HG03558 (cell line): Measurements from ENCODE around the gene SLC6A6.

Experiments used
- ATAC-seq: cut with Tn5 transposase; IDR thresholded peaks from one replicate; pipeline ENCODE4 v1.9.1; 2021; ENCODE audit warnings: moderate number of reproducible peaks; ENCODE audit not compliant: unreplicated experiment; ENCODE audit errors: extremely low read depth

The SLC6A6 gene

GRCh38 chr3:14525685-14526631, 123.6 kb downstream of the SLC6A6 start:
- ATAC-seq: no peak

- no peak for ATAC-seq
Observed at GRCh38 chr3:14528081-14528480, 125.7 kb downstream of the SLC6A6 start.

GRCh38 chr3:14531856-14532395, 129.5 kb downstream of the SLC6A6 start:
- ATAC-seq: no peak

GRCh38 chr3:14532691-14533456, 130.5 kb downstream of the SLC6A6 start:
- ATAC-seq: no peak

- no peak for ATAC-seq
Observed at GRCh38 chr3:14533457-14533958, 131.1 kb downstream of the SLC6A6 start.

GRCh38 chr3:14534516-14535191, 132.2 kb downstream of the SLC6A6 start:
- ATAC-seq: no peak

GRCh38 chr3:14535616-14536015, 133.2 kb downstream of the SLC6A6 start:
- no peak for ATAC-seq

GRCh38 chr3:14536055-14536815, 133.8 kb downstream of the SLC6A6 start:
- no peak for ATAC-seq

GRCh38 chr3:14536837-14537589, 134.6 kb downstream of the SLC6A6 start:
- ATAC-seq: no peak

GRCh38 chr3:14537590-14538450, 135.4 kb downstream of the SLC6A6 start:
- ATAC-seq: no peak

- ATAC-seq: no peak
Observed at GRCh38 chr3:14538451-14539088, 136.2 kb downstream of the SLC6A6 start.
